WERI-Rb-1 (cell line): Measurements from ENCODE around the gene CNP.

ENCODE experiments used
- DNase-seq: peaks from one replicate; pipeline ENCODE4 v3.0.0-alpha.2; 2020
- H3K27ac ChIP-seq: fragments of 250-450 bp; sonication (Bioruptor Pico); 2 replicates; pipeline ENCODE4 v1.5.1; 2020; ENCODE audit warnings: mild to moderate bottlenecking, moderate library complexity
- H3K27me3 ChIP-seq: fragments of 250-450 bp; sonication (Bioruptor Pico); 2 replicates; pipeline ENCODE4 v1.5.1; 2021; ENCODE audit warnings: mild to moderate bottlenecking, low read depth, moderate library complexity; ENCODE audit not compliant: insufficient read depth, severe bottlenecking
- H3K36me3 ChIP-seq: fragments of 250-450 bp; sonication (Bioruptor Pico); 2 replicates; pipeline ENCODE4 v1.5.1; 2020; ENCODE audit warnings: mild to moderate bottlenecking, moderate library complexity
- H3K4me3 ChIP-seq: 2 replicates; pipeline ENCODE4 v1.5.1; 2011; ENCODE audit warnings: low read depth, mild to moderate bottlenecking, control low read depth, low read length
- H3K9me3 ChIP-seq: fragments of 250-450 bp; sonication (Bioruptor Pico); 2 replicates; pipeline ENCODE4 v1.5.1; 2021; ENCODE audit warnings: mild to moderate bottlenecking, moderate library complexity; ENCODE audit not compliant: severe bottlenecking
- CTCF ChIP-seq: IDR thresholded peaks from 2 replicates; pipeline ENCODE4 v1.5.1; 2011; ENCODE audit warnings: low read depth, mild to moderate bottlenecking, control low read depth, inconsistent platforms, low read length

Gene CNP

GRCh38 chr17:41962111-41962510, 4.5 kb upstream of the CNP start:
- no peaks in the 10 kb centered on the region for H3K27me3 ChIP-seq
- DNase-seq, result no peak
- H3K9me3 ChIP-seq, result no peaks in the 10 kb centered on the region
- TF ChIP-seq CTCF, result no peak
- H3K4me3 ChIP-seq, result no peak overlapping the region
- no peak overlapping the region for H3K27ac ChIP-seq
- H3K36me3 ChIP-seq, result peaks cover 4% of the 10 kb centered on the region; the same call in 1 of the 2 replicates

GRCh38 chr17:41962768-41963434, 3.7 kb upstream of the CNP start:
- Histone ChIP-seq H3K4me3 (no peak overlapping the region), H3K27ac (no peak overlapping the region), H3K36me3 (peaks cover 10% of the 10 kb centered on the region), H3K9me3 (no peaks in the 10 kb centered on the region), H3K27me3 (no peaks in the 10 kb centered on the region)
- TF ChIP-seq CTCF, result peak; percentile 96
- peak; percentile 88 for DNase-seq

GRCh38 chr17:41965694-41966462, 717 bp upstream of the CNP start:
- H3K4me3 ChIP-seq, result peak overlapping the region; percentile 90
- H3K36me3 ChIP-seq, result peaks cover 38% of the 10 kb centered on the region
- TF ChIP-seq CTCF, result no peak
- DNase-seq, result peak; percentile 97
- H3K9me3 ChIP-seq, result no peaks in the 10 kb centered on the region
- H3K27ac ChIP-seq, result peak overlapping the region; percentile 88
- H3K27me3 ChIP-seq, result no peaks in the 10 kb centered on the region

GRCh38 chr17:41967141-41967920, 736 bp downstream of the CNP start:
- peak overlapping the region; percentile 88 for H3K27ac ChIP-seq
- peak; percentile 39 for DNase-seq
- no peaks in the 10 kb centered on the region for H3K9me3 ChIP-seq
- no peak for TF ChIP-seq CTCF
- H3K27me3 ChIP-seq, result no peaks in the 10 kb centered on the region
- peak overlapping the region; percentile 90 for H3K4me3 ChIP-seq
- peaks cover 53% of the 10 kb centered on the region for H3K36me3 ChIP-seq

GRCh38 chr17:41967921-41968578, 1.5 kb downstream of the CNP start:
- TF ChIP-seq CTCF, result no peak
- Histone ChIP-seq H3K36me3 (peaks cover 60% of the 10 kb centered on the region), H3K27ac (no peak overlapping the region), H3K9me3 (no peaks in the 10 kb centered on the region), H3K4me3 (no peak overlapping the region), H3K27me3 (no peaks in the 10 kb centered on the region)
- DNase-seq, result no peak
